K562 (cell line): Measurements from ENCODE around the gene KIZ. TPM values are rescaled to one million over a fixed set of nuclear protein-coding genes. Genes with fewer than 3 reads are reported as not detected.
A peak's percentile ranks its signal among the peaks of the same experiment; 100 is the strongest.

Experiments
- ATAC-seq: fragments of 200-7000 bp; cut with Tn5 transposase; 3 replicates; pipeline ENCODE4 v1.9.1; 2020; ENCODE audit warnings: moderate library complexity
- BruUV-seq: library from RNA; stranded (reverse); fragments of 400-500 nt; replicated peaks from 2 replicates; lab custom pipeline; 2021; lab: Mats Ljungman, UMichigan
- CTCF ChIA-PET: fragments of 300-600 bp; formaldehyde crosslinking; extraction: SDS; loops from one replicate; lab custom pipeline; 2021; ENCODE audit warnings: low intra/inter-chr PET ratio; lab: Yijun Ruan, JAX
- POLR2A ChIA-PET: fragments of 300-600, 350-650 bp; sonication (Branson Sonifier 250); formaldehyde crosslinking; extraction: SDS; loops from one replicate; lab custom pipeline; 2021; ENCODE audit warnings: antibody characterized with exemption, inconsistent platforms; lab: Yijun Ruan, JAX
- DNase-seq, 4 experiments: peaks; one replicate each; pipeline versions ENCODE4 v3.0.0 to v3.0.0-alpha.2; 2011 to 2018; ENCODE audit warnings: low spot score in 3 of 4, mixed read lengths in 3 of 4; ENCODE audit errors: extremely low read depth in 1 of 4
- FAIRE-seq: peaks from 2 replicates; lab custom pipeline; 2011; peaks lifted over from hg19 to GRCh38; lab: Jason Lieb, UNC
- H2AFZ ChIP-seq: 2 replicates; pipeline ENCODE4 v1.6.0; 2011; ENCODE audit warnings: low read depth, low read length, control low read depth, inconsistent platforms
- H3K27ac ChIP-seq: fragments of 200-600 bp; 3 replicates; pipeline ENCODE4 v1.8.0; 2011; ENCODE audit warnings: low read depth, mild to moderate bottlenecking, control low read depth, inconsistent platforms, low read length, moderate library complexity, mixed read lengths; ENCODE audit errors: extremely low read depth
- H3K27me3 ChIP-seq, 2 experiments: fragments of 300-600 bp in 1 of 2; 2 replicates in 1 of 2; 3 replicates in 1 of 2; pipeline versions ENCODE4 v1.6.0 to v1.8.0; 2011; ENCODE audit warnings: inconsistent platforms in 2 of 2, low read length in 2 of 2, mild to moderate bottlenecking in 1 of 2, mixed read lengths in 1 of 2, moderate library complexity in 1 of 2; ENCODE audit not compliant: control insufficient read depth in 2 of 2, insufficient read depth in 2 of 2
- H3K36me3 ChIP-seq: fragments of 300-600 bp; 3 replicates; pipeline ENCODE4 v1.8.0; 2011; ENCODE audit warnings: mild to moderate bottlenecking, low read length, inconsistent platforms; ENCODE audit not compliant: control insufficient read depth, insufficient read depth
- H3K4me1 ChIP-seq, 2 experiments: fragments of 200-600 bp in 1 of 2; replicated peaks in 1 of 2; 2 replicates in 1 of 2; 3 replicates in 1 of 2; pipeline versions ENCODE4 v1.5.1 to v1.8.0; 2011; ENCODE audit warnings: inconsistent platforms in 2 of 2, low read length in 2 of 2, mild to moderate bottlenecking in 1 of 2, mixed read lengths in 1 of 2, moderate library complexity in 1 of 2; ENCODE audit not compliant: control insufficient read depth in 2 of 2, insufficient read depth in 2 of 2
- H3K4me2 ChIP-seq: 2 replicates; pipeline ENCODE4 v1.6.1; 2011; ENCODE audit warnings: low read length, control low read depth, inconsistent platforms, mixed read lengths; ENCODE audit not compliant: insufficient read depth
- H3K4me3 ChIP-seq: fragments of 200-600 bp; sonication (generic), shearing (Covaris generic); 2 replicates; pipeline ENCODE4 v1.5.1; 2016; ENCODE audit warnings: control low read depth, inconsistent platforms
- H3K79me2 ChIP-seq: fragments of 200-600 bp; 3 replicates; pipeline ENCODE4 v1.8.0; 2011; ENCODE audit warnings: low read length, inconsistent platforms; ENCODE audit not compliant: control insufficient read depth, insufficient read depth
- H3K9ac ChIP-seq, 2 experiments: 2 replicates each; pipeline versions ENCODE4 v1.6.0 to v1.6.1; 2011; ENCODE audit warnings: low read depth in 2 of 2, low read length in 2 of 2, control low read depth in 1 of 2, inconsistent platforms in 1 of 2, mild to moderate bottlenecking in 1 of 2, mixed read lengths in 1 of 2; ENCODE audit not compliant: insufficient read depth in 1 of 2
- H3K9me1 ChIP-seq: one replicate; pipeline ENCODE4 v1.6.0; 2011; ENCODE audit warnings: inconsistent platforms, mild to moderate bottlenecking, low read length, moderate library complexity; ENCODE audit not compliant: control insufficient read depth, insufficient read depth
- H3K9me3 ChIP-seq: replicated peaks from 2 replicates; pipeline ENCODE4 v1.5.1; 2011; ENCODE audit warnings: low read depth, low read length, inconsistent platforms; ENCODE audit not compliant: control insufficient read depth, insufficient read depth
- H4K20me1 ChIP-seq: replicated peaks from 2 replicates; pipeline ENCODE4 v1.6.1; 2011; ENCODE audit warnings: low read length, inconsistent platforms, mixed read lengths; ENCODE audit not compliant: control insufficient read depth, insufficient read depth
- CREB1 ChIP-seq, 2 experiments: sonication (generic) in 1 of 2; formaldehyde crosslinking in 1 of 2; IDR thresholded peaks; 2 replicates each; pipeline versions ENCODE4 v1.6.1 to v1.8.0; 2012 to 2022; ENCODE audit warnings: inconsistent platforms in 1 of 2, mild to moderate bottlenecking in 1 of 2, missing genetic modification reagents in 1 of 2, moderate library complexity in 1 of 2
- CXXC5 ChIP-seq: fragments of 250-450 bp; sonication (Bioruptor Pico); IDR thresholded peaks from 2 replicates; pipeline ENCODE4 v1.8.0; 2022; ENCODE audit warnings: inconsistent platforms, mild to moderate bottlenecking, moderate library complexity
- ELF1 ChIP-seq: fragments of 200-800 bp; sonication (Bioruptor generic); IDR thresholded peaks from 2 replicates; pipeline ENCODE4 v1.6.1; 2016; ENCODE audit warnings: missing genetic modification characterization, missing compliant biosample characterization
- ERF ChIP-seq: fragments of 450-650 bp; formaldehyde crosslinking; IDR thresholded peaks from 2 replicates; pipeline ENCODE4 v1.4.0; 2020; ENCODE audit warnings: mild to moderate bottlenecking, mixed read lengths
- FOXM1 ChIP-seq, 2 experiments: fragments of 450-650 bp in 1 of 2; sonication (generic) in 1 of 2; formaldehyde crosslinking in 1 of 2; IDR thresholded peaks; 2 replicates each; pipeline versions ENCODE4 v1.6.1 to v1.9.0; 2017 to 2022; ENCODE audit warnings: low read depth in 2 of 2, mild to moderate bottlenecking in 2 of 2, missing genetic modification reagents in 1 of 2, moderate library complexity in 1 of 2
- GMEB1 ChIP-seq: fragments of 250-450 bp; sonication (Bioruptor Pico); IDR thresholded peaks from 2 replicates; pipeline ENCODE4 v1.4.0; 2020; ENCODE audit warnings: mild to moderate bottlenecking
- HDAC2 ChIP-seq: fragments of 450-650 bp; IDR thresholded peaks from 2 replicates; pipeline ENCODE4 v1.6.1; 2016; ENCODE audit warnings: mild to moderate bottlenecking
- LEF1 ChIP-seq: fragments of 450-650 bp; IDR thresholded peaks from 2 replicates; pipeline ENCODE4 v1.6.1; 2016; ENCODE audit warnings: mild to moderate bottlenecking
- MEIS2 ChIP-seq: fragments of 450-650 bp; IDR thresholded peaks from 2 replicates; pipeline ENCODE4 v1.6.1; 2014; ENCODE audit warnings: mild to moderate bottlenecking; ENCODE audit not compliant: partially characterized antibody
- NR3C1 ChIP-seq: sonication (generic); formaldehyde crosslinking; IDR thresholded peaks from 2 replicates; pipeline ENCODE4 v1.8.1; 2022; ENCODE audit warnings: missing genetic modification reagents
- PREB ChIP-seq: sonication (generic); formaldehyde crosslinking; IDR thresholded peaks from 2 replicates; pipeline ENCODE4 v1.8.1; 2023; ENCODE audit warnings: mild to moderate bottlenecking, missing genetic modification reagents
- RFX7 ChIP-seq: fragments of 250-450 bp; sonication (Bioruptor Pico); IDR thresholded peaks from 2 replicates; pipeline ENCODE4 v1.5.1; 2021; ENCODE audit warnings: mild to moderate bottlenecking
- RUNX1 ChIP-seq: sonication (generic); IDR thresholded peaks from 2 replicates; pipeline ENCODE4 v1.6.1; 2016; ENCODE audit warnings: antibody characterized with exemption, low read depth
- SNIP1 ChIP-seq: fragments of 450-650 bp; IDR thresholded peaks from 2 replicates; pipeline ENCODE4 v1.7.1; 2017; ENCODE audit warnings: low read depth, mild to moderate bottlenecking
- SOX6 ChIP-seq: fragments of 450-650 bp; IDR thresholded peaks from 2 replicates; pipeline ENCODE4 v1.6.1; 2014; ENCODE audit warnings: mild to moderate bottlenecking
- STAT6 ChIP-seq: sonication (generic); formaldehyde crosslinking; IDR thresholded peaks from 2 replicates; pipeline ENCODE4 v1.8.1; 2023; ENCODE audit warnings: mild to moderate bottlenecking, missing genetic modification reagents
- ZNF586 ChIP-seq: fragments of 450-650 bp; formaldehyde crosslinking; conservative IDR thresholded peaks from 2 replicates; pipeline ENCODE4 v1.4.0; 2020; ENCODE audit warnings: mild to moderate bottlenecking, moderate library complexity
- WGBS: fragments of 100-300 bp; shearing (Covaris generic); methylation state at CpG from one replicate; pipeline ENCODE4 v1.1.6; 2016; ENCODE audit warnings: low coverage, mixed read lengths; ENCODE audit not compliant: insufficient coverage; ENCODE audit errors: missing lambda C conversion rate; 5-methylcytosine and 5-hydroxymethylcytosine counted together
- in situ Hi-C: fragments of 300-500 bp; cut with MboI; formaldehyde crosslinking; loops from 4 replicates; pipeline ENCODE4 v1.15.0; 2018; ENCODE audit warnings: inconsistent platforms, mixed read lengths
- intact Hi-C: fragments of 100-400 bp; cut with micrococcal nuclease; formaldehyde crosslinking; loops from 2 replicates; pipeline ENCODE4 v1.14.2; 2022
- polyA plus RNA-seq, 8 experiments: library from polyadenylated mRNA; depleted of rRNA in 4 of 8; stranded (reverse) in 5 of 8; unstranded in 3 of 8; fragments of >200 nt; fragmentation: Nextera tagmentation in 2 of 8; fragmentation: Illumina TruSeq in 1 of 8; extraction: Ambion mirVana in 2 of 8; extraction: Trizol in 1 of 8; gene quantifications; 2 replicates each; pipeline versions ENCODE4 v1.2.1 to v1.2.3, GENCODE V29; 2011 to 2014; ENCODE audit warnings: inconsistent platforms in 1 of 8, missing spikeins in 1 of 8
- total RNA-seq, 7 experiments: library from RNA; depleted of rRNA in 6 of 7; stranded (reverse); fragments of >200 nt in 6 of 7; fragmentation: Illumina TruSeq in 2 of 7; extraction: Trizol in 2 of 7; gene quantifications; 2 replicates each; pipeline versions ENCODE4 v1.2.1 to v1.2.3, GENCODE V29; 2011 to 2021; ENCODE audit warnings: low replicate concordance in 1 of 7

Gene KIZ
- total and polyA plus RNA-seq, 9 of the 15 experiments (the other 6 are each of a cell fraction or from before 2014, with no cell fraction given) = 4.9 to 21.1 (median 13.5) TPM

GRCh38 chr20:21090111-21090618, 35.7 kb upstream of the KIZ start:
- Histone ChIP-seq H3K4me1 (no peaks in the 10 kb centered on the region; a peak in 1 of 5 replicates), H3K9me1 (no peaks in the 10 kb centered on the region), H4K20me1 (no peaks in the 10 kb centered on the region), H3K9ac (no peak overlapping the region), H2AFZ (no peak overlapping the region), H3K36me3 (no peaks in the 10 kb centered on the region), H3K79me2 (no peaks in the 10 kb centered on the region), H3K27ac (no peak overlapping the region), H3K9me3 (no peaks in the 10 kb centered on the region), H3K4me2 (no peak overlapping the region; the same call in 1 of the 2 replicates), H3K27me3 (peaks cover 5 to 8% of the 10 kb centered on the region in 2 experiments; a peak in 3 of 5 replicates), H3K4me3 (no peak overlapping the region)
- in situ Hi-C loops = no loop called here
- ChIA-PET POLR2A (interaction anchor here (0.7 kb wide), 1 partner anchor 181 kb away, joined by 3 read pairs; no protein-coding TSS in a partner anchor), CTCF (no interaction called here)
- no TSS peak for BruUV-seq
- FAIRE-seq = no peak
- ATAC-seq = no peak
- WGBS = 13% methylated on average over 13 of the region's 14 CpGs
- no peak for DNase-seq
- intact Hi-C loops = no loop called here
- no peak for TF ChIP-seq NR3C1
- no peak for TF ChIP-seq RFX7
- TF ChIP-seq STAT6 (CRISPR knock-in tag) = no peak
- peak; percentile 78 for TF ChIP-seq MEIS2
- TF ChIP-seq ERF (CRISPR knock-in tag) = no peak
- TF ChIP-seq PREB (CRISPR knock-in tag) = no peak
- TF ChIP-seq RUNX1 = no peak
- no peak for TF ChIP-seq FOXM1 (IDR thresholded peaks at IDR 0.05; ENCODE audit: low read depth)
- TF ChIP-seq FOXM1 (CRISPR knock-in tag; IDR thresholded peaks at IDR 0.05; ENCODE audit: low read depth) = no peak
- TF ChIP-seq LEF1 = no peak
- no peak for TF ChIP-seq CXXC5 (CRISPR knock-in tag)
- no peak for TF ChIP-seq GMEB1 (CRISPR knock-in tag)
- TF ChIP-seq ZNF586 (CRISPR knock-in tag) = no peak
- peak; percentile 53; the same call in 1 of the 2 replicates for TF ChIP-seq SOX6
- TF ChIP-seq ELF1 = no peak
- no peak for TF ChIP-seq SNIP1
- no peak for TF ChIP-seq CREB1 (IDR thresholded peaks at IDR 0.05)
- no peak for TF ChIP-seq CREB1 (CRISPR knock-in tag; IDR thresholded peaks at IDR 0.05)
- no peak for TF ChIP-seq HDAC2
